Stimulated activated CD8-positive, alpha-beta memory T cell treated with anti-CD3 and anti-CD28 coated beads, Interleukin-4, amount 100 ng/mL, for 48 hours (primary cell): ENCODE results near the gene IRF3.

ENCODE experiments used
- DNase-seq: peaks from one replicate; pipeline ENCODE4 v3.0.0-alpha.2; 2020

The IRF3 gene

GRCh38 chr19:49667473-49667872 lies 1.8 kb upstream of the IRF3 start:
- DNase-seq = no peak

GRCh38 chr19:49666120-49666444 lies 425 bp upstream of the IRF3 start:
- no peak for DNase-seq

GRCh38 chr19:49665036-49665350 lies 664 bp downstream of the IRF3 start:
- no peak for DNase-seq

DNA sequence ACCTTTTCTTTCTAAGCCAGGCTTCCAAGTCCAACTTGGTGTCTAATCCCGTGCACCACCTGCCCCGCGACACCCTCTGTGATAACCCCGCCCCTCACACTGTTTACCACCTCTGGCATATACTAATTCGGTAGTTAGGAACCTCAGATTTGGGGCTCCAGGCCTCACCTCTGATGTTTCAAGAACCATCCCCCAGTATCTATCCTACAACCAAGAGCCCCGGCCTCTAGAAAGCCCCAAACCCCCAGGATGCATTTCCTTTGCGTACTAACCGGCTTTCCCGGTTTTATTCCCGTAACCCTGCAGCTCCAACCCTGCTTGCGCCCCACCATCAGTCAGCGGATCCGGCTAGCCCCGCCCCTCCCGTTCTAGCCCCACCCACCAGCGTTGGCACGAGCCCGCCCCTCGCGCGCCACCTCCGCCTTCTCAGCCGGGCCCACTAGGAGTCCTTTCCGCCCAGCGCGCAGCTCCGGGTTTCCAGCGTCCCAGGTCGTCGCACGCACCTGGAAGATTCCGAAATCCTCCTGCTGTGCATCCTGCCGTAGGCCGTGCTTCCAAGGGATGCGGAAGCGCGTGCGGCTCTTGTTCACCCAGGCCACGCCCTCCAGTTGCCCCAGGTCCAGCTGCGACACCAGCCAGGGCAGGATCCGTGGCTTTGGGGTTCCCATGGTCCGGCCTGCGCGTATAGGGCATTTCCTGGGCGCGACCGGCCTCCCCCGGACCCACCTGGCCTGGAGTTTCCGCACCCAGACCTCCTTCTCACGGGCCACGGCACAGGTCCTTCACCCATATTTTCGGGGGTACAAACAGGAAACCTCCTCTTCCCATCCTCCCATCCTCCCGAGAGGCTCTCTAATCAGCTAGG lies 1.3 kb downstream of the IRF3 start:
- peak; percentile 97 for DNase-seq

DNA sequence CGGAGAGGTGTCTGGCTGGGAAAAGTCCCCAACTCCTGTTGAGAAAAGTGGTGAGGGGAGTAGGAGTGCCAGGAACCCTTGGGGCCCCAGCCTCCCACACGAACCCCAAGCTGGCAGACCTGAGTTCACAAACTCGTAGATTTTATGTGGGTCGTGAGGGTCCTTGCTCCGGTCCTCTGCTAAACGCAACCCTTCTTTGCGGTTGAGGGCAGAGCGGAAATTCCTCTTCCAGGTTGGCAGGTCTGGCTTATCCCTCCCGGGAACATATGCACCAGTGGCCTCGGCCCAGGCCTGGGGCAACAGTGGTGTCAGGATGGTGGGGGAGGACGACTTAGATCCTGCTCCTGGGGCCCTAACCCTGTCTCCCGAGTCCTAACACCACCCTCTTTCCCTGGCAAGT lies 2.4 kb downstream of the IRF3 start:
- no peak for DNase-seq

- DNase-seq = no peak
Observed at GRCh38 chr19:49662011-49662410, 3.6 kb downstream of the IRF3 start.

DNA sequence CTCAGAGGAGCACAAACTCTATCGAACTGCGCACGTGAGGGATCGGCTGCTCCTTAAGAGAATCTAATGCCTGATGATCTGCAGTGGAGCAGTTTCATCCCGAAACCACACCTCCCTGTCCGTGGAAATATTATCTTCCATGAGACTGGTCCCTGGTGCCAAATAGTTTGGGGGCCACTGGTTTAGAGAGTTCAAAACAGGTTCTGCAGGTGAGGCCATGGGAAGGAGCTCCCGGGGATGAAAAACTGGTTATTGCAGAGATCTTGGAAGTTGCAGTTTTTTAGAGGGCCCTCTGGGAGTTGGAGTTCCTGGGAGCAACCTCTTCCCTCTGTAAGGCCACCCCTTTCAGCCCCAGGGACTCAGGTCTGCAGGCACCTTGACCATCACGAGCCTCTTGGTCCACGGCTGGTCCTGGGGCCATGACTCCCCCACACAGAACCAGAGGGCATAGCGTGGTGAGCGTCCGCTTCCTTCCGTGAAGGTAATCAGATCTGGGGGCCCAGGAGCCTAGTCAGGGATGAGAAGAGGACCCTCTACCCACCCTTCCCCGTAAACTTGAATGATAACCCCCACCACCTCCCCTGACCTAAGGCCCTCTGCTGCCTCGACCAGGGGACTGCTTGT lies 5.2 kb downstream of the IRF3 start:
- DNase-seq = no peak

DNA sequence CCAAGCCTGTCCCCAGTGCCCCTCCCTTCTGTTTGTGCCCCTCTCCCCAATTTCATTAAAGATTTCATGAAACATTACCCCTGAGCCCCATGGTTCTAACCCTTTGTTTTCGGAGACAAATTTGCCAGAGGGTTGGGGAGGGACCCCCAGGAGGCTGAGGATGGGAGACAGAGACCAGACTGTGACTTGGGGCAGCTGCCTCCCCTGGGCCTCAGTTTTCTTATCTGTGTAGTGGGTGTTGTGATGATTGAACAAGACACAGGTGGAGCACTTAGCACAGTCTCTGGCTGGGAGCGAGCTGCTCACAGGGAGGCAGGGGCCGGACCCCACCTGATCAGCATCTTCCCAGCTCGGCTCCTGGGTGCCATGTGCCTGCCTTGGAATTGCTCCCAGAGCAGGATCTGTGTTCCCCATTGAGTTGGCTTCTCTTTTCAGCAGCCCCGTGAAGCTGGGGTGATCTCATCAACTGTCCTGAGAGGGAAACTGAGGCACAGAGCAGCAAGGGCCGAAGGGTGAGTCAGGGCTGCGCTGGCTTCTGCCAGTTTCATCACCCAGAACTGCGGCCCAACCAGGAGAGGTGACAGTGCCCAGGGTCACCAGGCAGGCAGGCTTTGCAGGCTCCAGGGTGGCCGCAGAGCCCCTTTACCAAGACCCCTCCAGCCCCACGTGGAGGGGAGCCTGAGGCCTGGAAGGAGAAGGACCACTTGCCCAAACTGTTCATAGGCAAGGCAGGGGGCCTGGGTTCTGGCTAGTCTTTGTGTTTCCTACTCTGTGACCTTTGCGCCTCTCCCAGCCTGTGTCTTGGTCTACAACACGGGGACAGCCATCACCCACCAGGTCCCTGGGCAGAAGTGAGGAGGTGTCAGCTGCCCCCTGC lies 6.9 kb downstream of the IRF3 start:
- DNase-seq = no peak

DNA sequence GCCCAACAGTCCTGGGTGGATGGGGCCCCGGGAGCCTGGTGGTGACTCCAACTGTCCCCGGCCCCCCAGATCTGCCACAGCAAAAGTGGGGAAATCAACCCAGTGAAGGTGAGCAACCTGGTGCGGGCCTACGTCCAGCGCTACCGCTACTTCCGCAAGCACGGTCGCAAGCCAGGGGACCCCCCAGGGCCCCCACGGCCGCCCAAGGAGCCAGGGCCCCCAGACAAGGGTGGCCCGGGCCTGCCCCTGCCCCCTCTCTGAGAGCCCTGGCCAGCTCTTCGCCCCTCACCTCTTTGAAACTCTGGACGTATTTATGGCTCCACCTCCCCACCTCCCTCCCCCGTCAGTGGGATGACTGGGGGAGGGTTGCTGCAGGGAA lies 7.5 kb downstream of the IRF3 start:
- no peak for DNase-seq

DNA sequence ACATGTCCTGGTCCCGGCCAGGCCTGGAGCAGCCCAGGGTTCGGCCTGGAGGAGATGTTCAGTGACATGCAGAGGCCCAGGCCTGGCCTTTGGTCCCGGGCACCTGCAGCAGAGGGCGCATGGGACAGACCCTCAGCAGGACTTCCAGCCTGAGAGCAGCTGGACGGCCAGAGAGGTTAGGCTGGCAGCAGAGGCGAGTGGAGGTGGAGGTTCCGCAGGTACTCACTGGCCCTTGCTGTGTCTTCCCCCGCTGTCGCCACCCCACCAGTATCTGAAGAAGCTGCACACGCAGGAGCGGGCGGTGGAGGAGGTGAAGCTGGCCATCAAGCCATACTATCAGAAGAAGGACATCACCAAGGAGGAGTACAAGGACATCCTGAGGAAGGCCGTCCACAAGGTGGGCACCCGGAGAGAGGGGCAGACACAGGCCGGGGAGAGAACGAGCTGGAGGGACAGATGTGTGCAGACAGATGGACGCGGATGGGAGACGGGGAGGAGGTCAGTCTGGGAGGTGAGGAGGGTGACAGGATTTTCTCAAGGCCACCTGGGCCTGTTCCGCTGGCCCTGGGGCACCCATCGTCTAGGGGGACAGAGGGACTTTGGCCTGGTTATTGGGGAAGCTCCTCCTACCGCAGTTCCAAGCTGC lies 8.0 kb downstream of the IRF3 start:
- no peak for DNase-seq

GRCh38 chr19:49656456-49657109 lies 9.1 kb downstream of the IRF3 start:
- DNase-seq = no peak

- DNase-seq = no peak
Observed at GRCh38 chr19:49655570-49656455, 9.8 kb downstream of the IRF3 start.

DNA sequence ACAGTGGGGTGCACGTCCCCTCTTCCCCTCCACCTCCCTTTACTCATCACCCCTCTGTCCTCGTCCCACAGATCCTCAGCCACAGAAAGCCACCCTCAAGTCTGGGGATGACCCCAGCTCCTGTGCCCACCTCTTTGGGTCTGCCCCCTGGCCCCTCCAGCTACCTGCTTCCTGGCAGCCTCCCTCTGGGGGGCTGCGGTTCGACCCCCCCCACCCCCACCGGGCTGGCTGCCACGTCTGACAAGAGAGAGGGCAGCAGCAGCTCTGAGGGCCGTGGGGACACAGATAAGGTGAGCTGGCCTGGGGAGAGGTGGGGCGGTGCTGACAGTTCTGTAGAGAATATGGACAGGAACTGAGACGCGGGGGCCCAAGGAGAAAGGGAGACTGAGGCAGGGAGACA lies 11.1 kb downstream of the IRF3 start:
- no peak for DNase-seq

DNA sequence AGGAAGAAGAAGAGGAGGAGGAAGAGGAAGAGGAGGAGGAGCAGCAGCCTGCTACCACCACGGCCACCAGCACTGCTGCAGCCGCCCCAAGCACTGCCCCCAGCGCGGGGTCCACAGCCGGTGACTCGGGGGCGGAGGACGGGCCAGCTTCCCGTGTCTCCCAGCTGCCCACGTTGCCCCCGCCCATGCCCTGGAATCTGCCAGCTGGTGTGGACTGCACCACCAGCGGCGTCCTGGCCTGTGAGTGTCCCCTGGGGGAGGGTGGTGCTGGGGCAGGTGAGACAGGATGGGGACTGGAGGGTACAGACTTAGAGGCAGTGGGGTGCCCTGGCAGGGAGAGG lies 12.2 kb downstream of the IRF3 start:
- DNase-seq = no peak

GRCh38 chr19:49652551-49653465 lies 12.8 kb downstream of the IRF3 start:
- DNase-seq = no peak

DNA sequence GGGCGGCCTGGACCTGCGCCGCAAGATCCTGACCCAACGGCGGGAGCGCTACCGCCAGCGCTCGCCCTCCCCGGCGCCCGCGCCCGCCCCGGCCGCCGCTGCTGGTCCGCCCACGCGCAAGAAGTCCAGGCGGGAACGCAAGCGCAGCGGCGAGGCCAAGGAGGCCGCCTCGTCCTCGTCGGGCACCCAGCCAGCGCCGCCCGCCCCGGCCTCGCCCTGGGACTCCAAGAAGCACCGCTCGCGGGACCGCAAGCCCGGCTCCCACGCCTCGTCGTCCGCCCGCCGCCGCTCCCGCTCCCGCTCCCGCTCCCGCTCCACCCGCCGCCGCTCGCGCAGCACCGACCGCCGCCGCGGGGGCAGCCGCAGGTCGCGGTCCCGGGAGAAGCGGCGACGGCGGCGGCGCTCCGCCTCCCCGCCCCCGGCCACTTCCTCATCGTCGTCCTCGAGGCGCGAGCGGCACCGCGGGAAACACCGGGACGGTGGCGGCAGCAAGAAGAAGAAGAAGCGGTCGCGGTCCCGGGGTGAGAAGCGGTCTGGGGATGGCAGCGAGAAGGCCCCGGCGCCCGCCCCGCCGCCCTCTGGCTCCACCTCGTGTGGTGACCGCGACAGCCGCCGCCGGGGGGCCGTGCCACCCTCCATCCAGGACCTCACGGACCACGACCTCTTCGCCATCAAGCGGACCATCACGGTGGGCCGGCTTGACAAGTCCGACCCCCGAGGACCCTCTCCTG lies 13.7 kb downstream of the IRF3 start:
- no peak for DNase-seq

GRCh38 chr19:49651029-49651819 lies 14.4 kb downstream of the IRF3 start:
- no peak for DNase-seq

- no peak for DNase-seq
Observed at GRCh38 chr19:49646586-49646985, 19.1 kb downstream of the IRF3 start.

GRCh38 chr19:49645995-49646394 lies 19.7 kb downstream of the IRF3 start:
- DNase-seq = no peak
